Measurements from ENCODE around the gene SNRNP200. TPM values are rescaled to one million over a fixed set of nuclear protein-coding genes. Genes with fewer than 3 reads are reported as not detected.

The SNRNP200 gene
- polyA plus RNA-seq, 4 donors, result 130 to 193 (median 174) TPM

Other genes starting within 250 kb of the SNRNP200 start
- 1 to 10 TPM; 2.2 to 5.1 (median 3.4) TPM for gene ADRA2B, start 189.0 kb downstream of the SNRNP200 start, polyA plus RNA-seq (ENCODE audit: insufficient read length in 4 of 4)
- under 1 TPM in 3 of 4 donors, not detected in 1; 0.10 to 0.15 (median 0.14) TPM for gene ASTL, start 167.0 kb downstream of the SNRNP200 start, polyA plus RNA-seq (ENCODE audit: insufficient read length in 4 of 4)
- 1 to 10 TPM; 2.7 to 9.6 (median 6.0) TPM for gene DUSP2, start 160.1 kb downstream of the SNRNP200 start, polyA plus RNA-seq (ENCODE audit: insufficient read length in 4 of 4)
- gene STARD7, start 96.7 kb downstream of the SNRNP200 start, polyA plus RNA-seq (ENCODE audit: insufficient read length in 4 of 4), result 100 to 1,000 TPM in 3 of 4 donors, 10 to 100 TPM in 1; 71.5 to 147 (median 140) TPM
- gene TMEM127, start 39.5 kb downstream of the SNRNP200 start, polyA plus RNA-seq (ENCODE audit: insufficient read length in 4 of 4), result 10 to 100 TPM; 34.2 to 45.8 (median 43.7) TPM
- 10 to 100 TPM; 51.9 to 83.5 (median 61.1) TPM for gene CIAO1, start 39.3 kb downstream of the SNRNP200 start, polyA plus RNA-seq (ENCODE audit: insufficient read length in 4 of 4)
- 1 to 10 TPM; 3.8 to 5.1 (median 4.8) TPM for gene ITPRIPL1, start 19.8 kb upstream of the SNRNP200 start, polyA plus RNA-seq (ENCODE audit: insufficient read length in 4 of 4)
- gene NCAPH, start 30.2 kb upstream of the SNRNP200 start, polyA plus RNA-seq (ENCODE audit: insufficient read length in 4 of 4), result 10 to 100 TPM; 14.0 to 19.8 (median 18.8) TPM
- 1 to 10 TPM in 3 of 4 donors, under 1 TPM in 1; 0.15 to 9.0 (median 4.0) TPM for gene NEURL3, start 199.8 kb upstream of the SNRNP200 start, polyA plus RNA-seq (ENCODE audit: insufficient read length in 4 of 4)
- 1 to 10 TPM; 4.3 to 7.1 (median 5.6) TPM for gene ARID5A, start 231.2 kb upstream of the SNRNP200 start, polyA plus RNA-seq (ENCODE audit: insufficient read length in 4 of 4)